GM19438 (cell line): Measurements from ENCODE around the gene PDZD8.

Experiments used
- ATAC-seq: cut with Tn5 transposase; IDR thresholded peaks from one replicate; pipeline ENCODE4 v1.9.1; 2021; ENCODE audit warnings: low read depth; ENCODE audit not compliant: unreplicated experiment

Gene PDZD8, protein sequence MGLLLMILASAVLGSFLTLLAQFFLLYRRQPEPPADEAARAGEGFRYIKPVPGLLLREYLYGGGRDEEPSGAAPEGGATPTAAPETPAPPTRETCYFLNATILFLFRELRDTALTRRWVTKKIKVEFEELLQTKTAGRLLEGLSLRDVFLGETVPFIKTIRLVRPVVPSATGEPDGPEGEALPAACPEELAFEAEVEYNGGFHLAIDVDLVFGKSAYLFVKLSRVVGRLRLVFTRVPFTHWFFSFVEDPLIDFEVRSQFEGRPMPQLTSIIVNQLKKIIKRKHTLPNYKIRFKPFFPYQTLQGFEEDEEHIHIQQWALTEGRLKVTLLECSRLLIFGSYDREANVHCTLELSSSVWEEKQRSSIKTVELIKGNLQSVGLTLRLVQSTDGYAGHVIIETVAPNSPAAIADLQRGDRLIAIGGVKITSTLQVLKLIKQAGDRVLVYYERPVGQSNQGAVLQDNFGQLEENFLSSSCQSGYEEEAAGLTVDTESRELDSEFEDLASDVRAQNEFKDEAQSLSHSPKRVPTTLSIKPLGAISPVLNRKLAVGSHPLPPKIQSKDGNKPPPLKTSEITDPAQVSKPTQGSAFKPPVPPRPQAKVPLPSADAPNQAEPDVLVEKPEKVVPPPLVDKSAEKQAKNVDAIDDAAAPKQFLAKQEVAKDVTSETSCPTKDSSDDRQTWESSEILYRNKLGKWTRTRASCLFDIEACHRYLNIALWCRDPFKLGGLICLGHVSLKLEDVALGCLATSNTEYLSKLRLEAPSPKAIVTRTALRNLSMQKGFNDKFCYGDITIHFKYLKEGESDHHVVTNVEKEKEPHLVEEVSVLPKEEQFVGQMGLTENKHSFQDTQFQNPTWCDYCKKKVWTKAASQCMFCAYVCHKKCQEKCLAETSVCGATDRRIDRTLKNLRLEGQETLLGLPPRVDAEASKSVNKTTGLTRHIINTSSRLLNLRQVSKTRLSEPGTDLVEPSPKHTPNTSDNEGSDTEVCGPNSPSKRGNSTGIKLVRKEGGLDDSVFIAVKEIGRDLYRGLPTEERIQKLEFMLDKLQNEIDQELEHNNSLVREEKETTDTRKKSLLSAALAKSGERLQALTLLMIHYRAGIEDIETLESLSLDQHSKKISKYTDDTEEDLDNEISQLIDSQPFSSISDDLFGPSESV

DNA sequence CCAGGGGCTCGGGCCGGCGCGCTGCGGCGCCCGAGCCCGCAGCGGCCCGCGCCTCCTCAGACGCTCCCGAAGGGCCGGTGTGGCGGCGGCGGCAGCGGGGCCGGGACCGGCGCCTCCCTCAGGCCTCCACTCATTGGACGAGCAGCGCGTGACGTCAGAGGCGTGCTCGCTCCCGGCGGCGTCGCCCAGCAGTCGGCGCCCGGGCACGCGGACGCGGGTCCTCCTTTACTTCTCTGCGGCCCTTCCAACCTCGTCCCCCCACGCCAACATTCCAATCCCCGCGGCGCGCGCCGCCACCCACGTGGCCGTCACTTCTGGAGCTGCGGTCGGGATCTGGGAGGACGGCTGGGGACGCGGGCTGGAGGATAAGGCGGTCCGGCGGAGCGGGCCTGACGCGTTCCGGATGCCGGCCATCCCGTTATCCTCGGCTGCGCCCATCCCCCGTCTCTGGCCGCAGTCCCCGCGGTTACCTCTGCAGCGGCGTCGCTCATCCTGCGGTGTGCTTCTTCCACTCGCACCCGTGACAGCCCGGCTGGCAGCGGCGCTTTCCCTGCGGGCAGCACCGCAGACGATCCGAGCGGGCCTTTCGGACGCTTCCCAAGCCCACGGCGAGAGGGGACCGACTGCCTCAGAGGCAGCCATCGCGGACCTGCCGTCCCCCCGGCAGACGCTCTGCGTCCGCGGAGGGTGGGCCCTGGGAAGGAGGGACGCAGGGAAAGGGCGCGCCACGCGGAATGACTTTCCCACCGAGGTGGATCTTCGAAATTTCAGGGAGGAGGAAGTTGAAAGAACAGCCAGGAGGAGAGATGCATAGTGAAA, at the start of gene PDZD8:
Gene PDZD8, minus strand, starts transcription at position 81 of the 819 bp plus-strand sequence. CDS start 213 bp downstream, outside the sequence.
- peak; percentile 83 for ATAC-seq

DNA sequence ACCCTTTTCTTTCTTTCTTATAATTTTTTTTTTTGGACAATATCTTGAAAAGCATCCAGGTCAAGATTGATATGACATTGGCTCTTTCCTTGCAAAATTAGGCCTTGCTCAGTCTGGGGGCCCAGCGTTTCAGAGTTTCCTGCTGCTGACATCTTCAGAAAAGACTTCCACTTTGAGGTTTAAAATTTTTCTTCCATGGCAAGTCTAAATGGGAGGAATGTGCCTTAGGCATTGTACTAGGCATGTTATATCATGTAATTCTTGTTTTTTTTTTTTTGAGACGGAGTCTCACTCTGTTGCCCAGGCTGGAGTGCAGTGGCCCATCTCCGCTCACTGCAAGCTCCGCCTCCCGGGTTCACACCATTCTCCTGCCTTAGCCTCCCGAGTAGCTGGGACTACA, 48.9 kb upstream of the PDZD8 start:
- no peak for ATAC-seq

DNA sequence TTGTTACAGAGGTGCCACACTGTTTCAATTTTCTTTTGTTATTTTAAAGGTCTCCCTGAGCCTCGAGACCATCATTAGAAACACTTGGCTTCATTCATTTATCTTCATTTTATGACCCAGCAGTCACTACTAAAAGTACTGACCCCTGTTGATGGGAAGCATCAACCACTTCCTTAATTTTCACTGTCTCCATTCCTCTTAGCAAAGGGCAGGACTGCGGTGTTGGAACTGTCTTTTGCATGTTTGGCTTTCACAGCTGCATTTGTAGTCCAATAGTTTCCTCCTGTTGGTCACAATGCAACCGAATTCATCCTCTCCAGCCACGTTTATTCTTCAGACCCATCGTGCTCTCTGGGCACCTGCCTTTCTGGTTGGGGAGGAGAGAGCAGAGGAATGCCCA, 46.7 kb upstream of the PDZD8 start:
- ATAC-seq, result no peak

DNA sequence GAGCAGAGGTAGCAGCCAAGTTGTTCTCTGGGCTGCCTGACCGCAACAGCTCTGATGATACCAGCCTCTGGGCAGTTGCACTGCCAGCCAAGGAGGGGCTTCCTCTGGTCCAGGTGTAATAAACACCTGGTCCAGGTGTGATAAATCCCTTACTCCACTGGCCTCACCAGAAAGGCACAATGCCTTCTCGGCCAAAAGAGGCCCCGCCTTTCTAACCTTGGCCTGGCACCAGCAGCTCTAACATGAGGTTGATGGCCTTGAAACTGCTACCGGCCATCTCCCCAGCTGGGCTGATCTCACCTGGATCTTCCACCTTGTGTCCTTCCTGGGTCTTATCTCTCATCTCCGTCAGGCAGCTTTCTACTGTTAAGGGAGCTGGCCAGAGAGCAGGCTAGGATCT, 45.5 kb upstream of the PDZD8 start:
- ATAC-seq, result no peak

DNA sequence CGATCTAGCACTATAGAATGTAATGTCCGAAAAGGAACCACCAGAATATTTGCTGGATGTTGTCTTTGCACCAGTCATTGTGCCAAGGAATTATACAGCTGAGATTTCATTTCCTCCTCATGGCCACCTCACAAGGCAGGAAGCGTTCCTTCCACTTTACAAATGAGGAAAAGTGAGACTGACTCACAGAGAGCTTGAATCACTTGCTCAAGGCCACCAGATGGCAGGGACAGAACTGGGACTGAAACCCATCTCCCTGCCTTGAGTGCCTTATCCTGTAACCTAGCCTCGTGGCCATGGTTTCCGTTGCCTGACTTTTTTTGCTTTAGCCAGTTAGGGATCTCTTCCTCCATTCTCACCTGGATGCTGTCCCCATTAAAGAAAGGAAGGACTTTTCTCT, 44.7 kb upstream of the PDZD8 start:
- ATAC-seq, result no peak

DNA sequence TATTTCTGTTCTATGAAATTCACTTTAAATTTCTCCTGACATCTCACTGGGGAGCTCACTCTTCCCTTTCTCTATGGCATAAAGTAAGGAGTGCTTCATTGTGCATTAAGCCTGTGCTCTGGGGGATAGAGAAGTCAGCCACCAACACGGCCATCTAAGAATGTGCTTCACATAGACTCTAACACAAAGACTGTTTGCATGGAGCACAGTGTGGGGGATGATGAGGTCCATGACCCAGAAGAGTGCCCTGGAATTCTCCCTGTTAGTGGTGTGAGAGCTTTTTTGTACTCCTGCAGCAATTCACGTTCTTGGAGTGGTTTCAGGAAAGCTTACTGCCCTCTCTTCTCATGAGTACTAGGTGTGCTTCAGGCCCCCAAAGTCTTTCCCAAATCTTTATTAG, 43.9 kb upstream of the PDZD8 start:
- no peak for ATAC-seq

DNA sequence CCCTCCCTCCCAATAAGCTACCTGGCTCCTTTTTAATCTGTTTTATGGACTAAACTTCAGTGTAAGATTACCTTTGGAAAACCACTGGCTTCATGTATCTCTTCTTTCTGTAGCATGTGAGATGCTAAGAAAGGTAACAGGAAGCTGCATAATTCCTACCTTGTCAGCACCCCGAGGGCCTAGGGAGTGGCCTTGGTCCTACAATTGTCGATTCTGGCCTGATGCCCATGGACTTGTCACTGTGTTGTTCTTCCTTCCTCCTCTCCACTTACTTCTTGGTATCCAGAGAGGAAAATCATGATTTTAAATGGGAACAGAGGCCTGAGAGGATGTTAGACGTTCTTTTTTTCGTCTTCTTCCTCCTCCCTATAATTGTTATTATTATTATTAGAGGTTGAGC, 42.9 kb upstream of the PDZD8 start:
- no peak for ATAC-seq

DNA sequence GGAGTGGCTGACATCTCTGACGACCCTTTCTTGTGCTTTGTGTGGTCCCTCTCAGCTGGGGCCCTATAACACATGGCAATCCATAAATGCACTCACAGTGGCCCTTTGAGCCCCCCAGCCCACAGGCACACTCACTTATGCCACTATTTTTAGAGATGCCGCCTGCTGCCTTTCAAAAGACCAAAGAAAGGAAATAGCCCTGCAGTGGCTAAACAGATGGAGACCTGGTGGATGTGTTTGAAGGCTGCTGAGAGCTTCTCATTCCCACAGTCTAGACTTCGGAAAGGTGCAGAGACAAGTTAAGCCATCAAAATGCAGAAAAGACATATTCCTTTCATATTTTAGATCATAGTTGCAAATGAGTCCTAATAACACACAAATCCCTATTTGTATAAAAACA, 42.0 kb upstream of the PDZD8 start:
- ATAC-seq, result no peak

DNA sequence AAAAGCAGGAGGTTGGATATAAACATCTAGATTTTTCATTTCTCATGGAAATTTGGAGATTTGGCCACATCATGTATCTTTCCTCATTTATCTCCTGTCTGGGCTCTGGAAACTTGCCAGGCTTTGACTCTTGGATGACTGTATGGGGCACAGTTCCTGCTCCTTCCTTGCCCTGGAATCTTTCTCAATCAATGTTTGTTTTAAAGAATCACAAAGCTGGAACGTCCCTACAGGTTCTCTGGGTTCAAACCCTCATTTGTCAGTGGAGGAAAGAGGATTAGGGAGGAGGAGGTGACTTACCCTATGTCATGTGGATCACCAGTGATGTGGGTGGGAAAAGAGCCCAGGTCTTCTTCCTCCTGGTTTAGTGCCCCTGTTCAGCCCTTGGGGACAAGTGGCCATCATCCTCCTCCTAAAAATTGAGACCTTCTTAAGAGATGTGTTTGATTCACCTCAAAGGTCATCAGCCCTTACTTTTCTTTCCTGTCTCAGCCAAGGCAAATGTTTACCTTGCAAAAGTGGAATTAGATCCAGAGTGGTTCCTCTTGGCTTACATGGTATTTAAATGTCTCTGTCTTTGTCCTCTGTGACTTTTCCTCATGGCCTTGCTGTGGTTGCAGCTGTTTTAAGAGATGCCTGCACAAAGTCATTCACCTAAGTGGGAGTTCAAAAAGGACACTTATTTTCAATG, 38.8 kb upstream of the PDZD8 start:
- ATAC-seq, result no peak

DNA sequence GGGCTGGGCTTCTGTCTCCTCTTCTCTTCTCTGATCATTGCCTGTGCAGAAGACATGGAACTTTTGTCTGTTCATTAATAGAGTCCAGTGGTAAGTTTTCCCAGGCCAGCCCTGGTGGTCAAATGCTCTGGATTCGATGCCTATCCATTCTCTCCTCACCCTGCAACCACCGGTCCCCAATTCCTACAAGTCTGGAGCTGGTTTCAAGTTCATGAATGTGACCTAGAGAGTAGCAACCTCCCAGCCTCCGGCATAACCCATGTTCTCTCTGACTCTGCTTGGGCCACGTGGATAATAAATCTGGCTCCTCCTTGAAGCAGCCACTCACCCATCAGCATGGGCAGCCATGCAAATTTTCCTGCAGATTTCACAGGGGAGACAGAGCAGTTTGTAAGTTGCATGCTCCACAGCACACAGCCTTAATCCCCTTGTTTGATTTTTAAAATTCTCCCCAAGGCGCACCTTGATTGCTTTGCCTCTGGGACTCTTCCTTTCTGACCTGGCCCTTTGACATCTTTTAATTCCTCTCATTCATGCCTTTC, 37.3 kb upstream of the PDZD8 start:
- ATAC-seq, result no peak

DNA sequence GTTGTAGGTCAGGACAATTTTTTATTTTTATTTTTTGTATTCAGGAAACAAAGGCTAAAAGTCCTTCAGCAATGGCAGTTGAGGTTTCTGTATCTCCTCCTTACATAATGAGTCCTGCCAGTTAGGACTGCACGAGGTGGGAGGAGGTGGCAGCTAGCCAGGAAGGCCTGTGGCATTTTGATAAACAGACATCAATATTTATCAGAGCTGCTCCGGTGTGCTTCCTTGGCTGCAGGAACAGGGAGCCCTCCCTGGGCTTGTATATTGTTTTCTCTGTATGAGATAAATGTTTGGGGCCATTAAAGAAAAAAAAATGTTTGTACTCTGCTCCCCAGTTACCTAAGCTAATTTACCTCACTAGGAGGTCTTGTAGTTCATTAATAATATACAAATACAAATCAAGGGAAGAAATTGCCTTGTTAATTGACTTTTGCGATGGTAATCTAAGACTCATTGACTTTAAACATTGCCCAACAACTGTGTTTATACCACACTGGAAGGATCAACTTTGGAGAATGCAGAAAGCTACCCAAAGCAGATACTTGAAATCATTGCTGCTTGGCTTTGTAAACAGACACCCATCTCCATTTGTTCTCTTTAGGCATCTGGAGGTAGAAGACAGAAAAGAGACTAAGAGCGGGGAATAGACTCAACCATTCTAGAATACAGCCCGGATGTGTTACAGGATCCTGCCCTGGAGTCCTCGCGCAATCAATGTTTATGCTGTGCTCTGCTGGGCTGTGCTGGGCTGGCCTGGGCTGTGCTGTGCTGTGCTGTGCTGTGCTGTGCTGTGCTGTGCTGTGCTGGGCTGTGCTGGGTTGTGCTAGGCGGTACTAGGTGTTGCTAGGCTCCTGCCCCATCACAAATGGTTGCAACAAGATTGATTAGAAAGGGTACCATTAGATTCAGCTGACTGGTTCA, 36.5 kb upstream of the PDZD8 start:
- no peak for ATAC-seq

DNA sequence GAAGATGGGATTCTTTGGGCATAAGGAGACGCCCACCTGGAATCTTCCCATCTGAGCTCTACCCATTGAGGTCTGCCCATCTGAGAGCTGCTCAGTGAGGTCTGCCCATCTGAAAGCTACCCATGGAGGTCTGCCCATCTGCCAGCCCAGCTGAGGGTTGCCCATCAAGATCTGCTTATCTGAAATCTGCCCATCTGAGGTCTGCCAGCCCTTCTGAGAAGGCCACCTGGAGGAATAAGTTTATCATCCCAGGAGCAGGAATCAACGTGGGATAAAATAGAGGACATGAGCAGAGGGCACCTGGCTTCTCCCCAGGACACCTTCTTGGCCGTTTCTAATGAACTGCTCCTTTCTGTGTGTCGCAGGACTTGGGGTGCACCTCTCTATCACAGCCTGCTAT, 35.3 kb upstream of the PDZD8 start:
- no peak for ATAC-seq

DNA sequence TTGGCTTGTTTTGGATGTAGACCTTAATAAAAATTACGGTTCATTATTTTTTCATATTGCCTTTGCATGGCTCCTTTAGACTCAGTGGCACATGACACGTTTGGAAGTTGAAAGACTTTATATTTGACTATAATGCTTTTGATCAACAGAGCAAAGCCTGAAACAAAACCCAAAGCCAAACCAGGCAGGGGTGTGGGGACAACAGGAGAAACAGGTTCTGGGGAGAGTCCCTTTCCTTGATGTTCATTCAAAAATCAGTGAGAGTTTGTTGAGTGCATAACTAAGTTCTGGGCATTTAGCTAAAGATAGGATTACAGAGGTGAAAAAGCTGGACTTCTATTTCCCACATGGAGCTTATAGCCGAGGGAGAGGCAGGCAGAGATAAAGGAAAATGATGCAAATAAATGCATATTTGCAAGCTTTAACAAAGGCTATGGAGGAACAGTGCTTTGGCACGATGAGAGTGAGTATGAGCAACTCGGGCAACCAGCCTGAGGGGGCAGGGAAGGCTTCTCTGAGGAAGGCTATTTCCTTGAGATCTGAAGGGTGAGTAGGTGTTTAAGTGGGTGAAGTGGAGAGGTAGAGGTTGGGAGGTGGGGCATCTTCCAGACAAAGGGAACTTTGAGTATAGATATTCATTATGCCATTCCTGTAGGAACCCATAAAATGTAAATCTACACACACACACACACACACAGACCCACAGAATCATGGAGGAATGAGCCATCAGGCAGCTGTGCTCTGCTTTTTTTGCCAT, 34.5 kb upstream of the PDZD8 start:
- ATAC-seq, result no peak

DNA sequence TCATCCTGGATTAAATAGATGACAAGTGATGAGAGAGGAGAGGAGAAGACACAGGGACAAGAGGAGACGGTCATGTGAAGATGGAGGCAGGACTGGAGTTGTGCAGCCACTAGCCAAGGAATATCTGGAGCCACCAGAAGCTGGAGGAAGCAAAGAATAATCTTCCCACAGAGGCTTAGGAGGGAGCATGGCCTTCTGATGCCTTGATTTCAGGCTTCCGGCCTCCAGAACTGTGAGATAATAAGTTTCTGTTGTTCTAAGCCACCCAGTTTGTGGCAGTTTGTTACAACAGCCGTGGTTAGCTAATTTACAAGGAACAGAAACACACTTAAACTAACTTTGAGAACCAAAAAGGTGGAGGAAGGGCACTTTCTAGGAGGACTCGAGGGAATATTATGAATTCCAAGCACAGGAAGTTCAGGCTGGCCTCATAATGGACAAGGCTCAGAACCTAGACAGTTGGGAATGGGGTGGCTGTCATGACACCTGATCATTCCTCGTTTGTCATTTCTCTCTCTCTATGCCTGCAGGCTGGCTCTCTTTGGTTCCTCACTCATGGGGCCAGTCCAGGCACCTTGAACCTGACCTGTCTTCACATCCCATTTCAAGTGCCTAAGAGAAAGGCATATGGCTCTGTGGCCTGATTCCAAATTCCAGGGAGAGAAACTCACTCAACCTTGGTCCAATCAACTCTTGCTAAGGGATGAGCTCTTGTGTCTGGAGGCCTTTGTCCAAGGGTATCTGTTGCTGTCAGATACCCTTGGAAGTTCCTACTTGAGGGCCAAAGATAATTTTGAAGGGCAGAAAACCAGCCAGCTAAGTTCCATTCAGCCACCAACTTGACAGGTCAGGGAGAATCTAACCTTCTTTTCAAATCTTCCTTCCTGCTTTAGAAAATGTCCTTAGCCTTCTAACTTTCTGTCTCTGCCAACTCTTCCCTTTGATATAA, 33.5 kb upstream of the PDZD8 start:
- ATAC-seq, result no peak

DNA sequence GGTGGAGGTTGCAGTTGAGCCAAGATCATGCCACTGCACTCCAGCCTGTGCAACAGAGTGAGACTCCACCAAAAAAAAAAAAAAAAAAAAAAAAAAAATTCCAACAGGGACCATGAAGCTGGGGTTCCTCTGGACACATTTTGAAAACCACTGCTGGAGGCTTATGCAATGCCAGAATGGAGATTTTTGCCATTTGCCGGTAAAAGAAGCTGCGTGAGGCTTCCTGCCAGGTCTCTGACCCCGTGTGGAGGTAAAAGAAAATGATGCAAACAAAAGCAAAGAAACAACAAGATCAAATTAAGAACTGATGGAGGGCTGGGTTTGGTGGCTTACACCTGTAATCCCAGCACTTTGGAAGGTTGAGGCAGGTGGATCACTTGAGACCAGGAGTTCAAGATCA, 30.5 kb upstream of the PDZD8 start:
- no peak for ATAC-seq

DNA sequence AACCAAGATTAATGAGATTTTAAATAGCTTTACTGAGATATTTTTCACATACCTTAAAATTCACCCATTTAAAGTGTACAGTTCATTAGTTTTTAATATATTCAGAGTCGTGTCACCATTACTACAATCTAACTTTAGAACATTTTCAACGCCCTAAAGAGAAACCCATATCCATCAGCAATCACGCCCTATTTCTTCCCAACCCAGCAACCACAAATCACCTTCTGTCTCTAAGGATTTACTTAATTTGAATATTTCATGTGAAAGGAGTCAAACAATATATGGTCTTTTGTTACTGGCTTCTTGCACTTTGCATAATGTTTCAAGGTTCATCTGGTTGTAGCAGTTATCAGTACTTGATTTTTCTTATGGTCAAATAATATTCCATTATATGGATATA, 25.1 kb upstream of the PDZD8 start:
- no peak for ATAC-seq
